ENCODE results near the gene RPS27L. TPM values are rescaled to one million over a fixed set of nuclear protein-coding genes. Genes with fewer than 3 reads are reported as not detected.

The RPS27L gene
- total RNA-seq (100 to 1,000 TPM in 3 of 4 donors, 10 to 100 TPM in 1; 97.0 to 169 (median 132) TPM), polyA plus RNA-seq (100 to 1,000 TPM in 2 of 3 donors, 10 to 100 TPM in 1; 33.1 to 186 (median 108) TPM)
- long read RNA-seq, donor 1, full-length matches to known transcripts: 49 of 60 reads
- long read RNA-seq, donor 1, partial matches to known transcripts: 9 of 60 reads
- long read RNA-seq, donor 1, other reads (novel, unspliced or antisense): 2 of 60 reads
- long read RNA-seq, donor 2, full-length matches to known transcripts: 56 of 66 reads
- long read RNA-seq, donor 2, partial matches to known transcripts: 4 of 66 reads
- long read RNA-seq, donor 2, other reads (novel, unspliced or antisense): 6 of 66 reads

GRCh38 chr15:63157118-63157843, at the start of gene RPS27L:
Gene RPS27L (minus strand): TSS chr15:63157477. CDS start chr15:63157405, 72 bp downstream.
- H3K27ac ChIP-seq: peak within 1 kb of the TSS; percentile 99
- no peaks in the 10 kb centered on the region for H3K9me3 ChIP-seq
- TF ChIP-seq, protein P1, sequence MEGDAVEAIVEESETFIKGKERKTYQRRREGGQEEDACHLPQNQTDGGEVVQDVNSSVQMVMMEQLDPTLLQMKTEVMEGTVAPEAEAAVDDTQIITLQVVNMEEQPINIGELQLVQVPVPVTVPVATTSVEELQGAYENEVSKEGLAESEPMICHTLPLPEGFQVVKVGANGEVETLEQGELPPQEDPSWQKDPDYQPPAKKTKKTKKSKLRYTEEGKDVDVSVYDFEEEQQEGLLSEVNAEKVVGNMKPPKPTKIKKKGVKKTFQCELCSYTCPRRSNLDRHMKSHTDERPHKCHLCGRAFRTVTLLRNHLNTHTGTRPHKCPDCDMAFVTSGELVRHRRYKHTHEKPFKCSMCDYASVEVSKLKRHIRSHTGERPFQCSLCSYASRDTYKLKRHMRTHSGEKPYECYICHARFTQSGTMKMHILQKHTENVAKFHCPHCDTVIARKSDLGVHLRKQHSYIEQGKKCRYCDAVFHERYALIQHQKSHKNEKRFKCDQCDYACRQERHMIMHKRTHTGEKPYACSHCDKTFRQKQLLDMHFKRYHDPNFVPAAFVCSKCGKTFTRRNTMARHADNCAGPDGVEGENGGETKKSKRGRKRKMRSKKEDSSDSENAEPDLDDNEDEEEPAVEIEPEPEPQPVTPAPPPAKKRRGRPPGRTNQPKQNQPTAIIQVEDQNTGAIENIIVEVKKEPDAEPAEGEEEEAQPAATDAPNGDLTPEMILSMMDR (IDR thresholded peaks at IDR 0.05): no peak
- peak; percentile 91 to 94 for DNase-seq
- ATAC-seq: peak; percentile 91 to 94 (median 93)
- H3K36me3 ChIP-seq (ENCODE audit: insufficient read depth in 1 of 2, low read depth in 1 of 2): peaks cover 4 to 49% of the 10 kb centered on the region in 2 donors
- WGBS, 3 donors: 0 to 1% (median 0%) methylated on average over 51 to 60 of the region's 60 CpGs
- H3K27me3 ChIP-seq (ENCODE audit: insufficient read depth in 3 of 3, low read length in 2 of 3): no peaks in the 10 kb centered on the region
- peak within 1 kb of the TSS; percentile 93 for H3K4me3 ChIP-seq
- peaks cover 18% of the 10 kb centered on the region for H3K4me1 ChIP-seq
- intact Hi-C loops (cut with DNase I): loop anchor here in 1 of 2 donors (5.0 to 10.0 kb wide), 2 partner anchors 35 to 118 kb away; partner anchors contain the start of genes APH1B and LACTB

- Histone ChIP-seq H3K4me3 (no peak overlapping the region), H3K27me3 (ENCODE audit: insufficient read depth in 3 of 3, low read length in 2 of 3) (no peaks in the 10 kb centered on the region), H3K27ac (no peak overlapping the region), H3K9me3 (no peaks in the 10 kb centered on the region), H3K36me3 (ENCODE audit: insufficient read depth in 1 of 2, low read depth in 1 of 2) (no peaks in the 10 kb centered on the region), H3K4me1 (no peaks in the 10 kb centered on the region)
- ATAC-seq (no peak), DNase-seq (no peak)
- TF ChIP-seq, protein P1 (IDR thresholded peaks at IDR 0.05): no peak
- 92 to 94% (median 93%) methylated on average over 2 of the region's 2 CpGs for WGBS, 3 donors
- intact Hi-C loops (cut with DNase I): no loop called here
Measured at GRCh38 chr15:63206079-63206478, 48.8 kb upstream of the RPS27L start.

DNA sequence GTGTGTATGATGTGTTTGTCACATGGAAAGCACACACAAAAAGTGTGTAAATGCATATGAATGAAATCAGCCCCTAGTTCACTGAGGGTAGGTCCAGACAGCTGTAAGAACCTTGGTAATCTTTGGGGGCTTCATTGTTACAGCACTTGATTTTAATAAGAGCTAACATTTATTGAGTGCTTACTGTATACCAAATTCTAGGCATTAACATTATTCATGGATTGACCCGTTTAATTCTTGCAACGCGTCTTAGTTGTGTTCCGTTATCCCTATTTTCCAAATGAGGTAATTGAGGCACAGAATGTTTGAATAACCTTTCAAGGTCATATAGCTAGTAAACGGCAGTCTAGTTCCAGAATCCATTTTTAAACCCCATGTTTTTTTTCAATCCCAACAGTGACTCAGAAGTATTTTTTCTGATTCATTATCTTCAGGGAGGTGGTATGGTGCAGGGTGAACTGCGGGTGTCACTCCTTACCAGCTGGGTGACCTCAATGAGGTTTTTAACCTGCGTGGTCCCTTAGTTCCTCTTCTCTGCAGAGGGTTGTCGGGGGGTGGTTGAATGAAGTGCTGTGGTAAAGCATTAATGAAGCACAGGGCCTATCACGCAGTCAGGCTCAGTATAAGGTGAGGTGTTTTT, 46.3 kb upstream of the RPS27L start:
- intact Hi-C loops (cut with DNase I): no loop called here

GRCh38 chr15:63202861-63203260, 45.6 kb upstream of the RPS27L start:
- ATAC-seq (no peak), DNase-seq (no peak)
- H3K27ac ChIP-seq: no peak overlapping the region
- H3K4me1 ChIP-seq: peaks cover 3% of the 10 kb centered on the region
- 63 to 70% (median 67%) methylated on average over 5 of the region's 5 CpGs for WGBS, 3 donors
- H3K27me3 ChIP-seq (ENCODE audit: insufficient read depth in 3 of 3, low read length in 2 of 3): no peaks in the 10 kb centered on the region
- intact Hi-C loops (cut with DNase I): no loop called here
- no peak overlapping the region for H3K4me3 ChIP-seq
- H3K9me3 ChIP-seq: no peaks in the 10 kb centered on the region
- TF ChIP-seq, protein P1 (IDR thresholded peaks at IDR 0.05): no peak
- peaks cover 0 to 4% of the 10 kb centered on the region in 2 donors for H3K36me3 ChIP-seq (ENCODE audit: insufficient read depth in 1 of 2, low read depth in 1 of 2)

More for the DNA sequence above, 46.3 kb upstream of the RPS27L start:
- ATAC-seq (no peak), DNase-seq (no peak)
- WGBS, 3 donors: 86 to 91% (median 90%) methylated on average over 9 of the region's 9 CpGs
- H3K27ac ChIP-seq: no peak overlapping the region
- H3K4me3 ChIP-seq: no peak overlapping the region
- TF ChIP-seq, protein P1 (IDR thresholded peaks at IDR 0.05): no peak
- H3K4me1 ChIP-seq: no peaks in the 10 kb centered on the region
- no peaks in the 10 kb centered on the region for H3K9me3 ChIP-seq
- H3K36me3 ChIP-seq (ENCODE audit: insufficient read depth in 1 of 2, low read depth in 1 of 2): no peaks in the 10 kb centered on the region
- H3K27me3 ChIP-seq (ENCODE audit: insufficient read depth in 3 of 3, low read length in 2 of 3): no peaks in the 10 kb centered on the region
